Fibroblast of skin of scalp (primary cell): ENCODE measurements around the gene EDN1.

ENCODE experiments used
- DNase-seq: peaks from one replicate; pipeline ENCODE4 v3.0.0-alpha.2; 2013

The EDN1 gene

GRCh38 chr6:12270551-12271230 lies 19.5 kb upstream of the EDN1 start:
- no peak for DNase-seq

DNA sequence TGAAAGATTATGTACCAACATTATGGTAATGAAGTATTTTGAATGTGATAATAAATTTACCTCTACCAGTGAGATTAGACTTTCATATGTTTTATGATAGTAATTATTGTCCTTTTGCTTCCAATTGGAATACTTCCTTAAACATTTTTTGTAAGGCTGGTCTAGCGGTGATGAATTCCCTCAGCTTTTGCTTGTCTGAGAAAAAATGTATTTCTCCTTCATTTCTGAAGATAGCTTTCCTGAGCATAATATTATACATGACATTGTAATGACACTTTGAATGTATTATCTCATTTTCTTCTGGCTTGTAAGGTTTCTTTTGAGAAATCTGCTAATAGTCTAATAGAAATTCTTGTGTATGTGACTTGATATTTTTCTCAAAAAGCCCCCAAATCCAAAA lies 18.6 kb upstream of the EDN1 start:
- DNase-seq: no peak

- no peak for DNase-seq
Observed at GRCh38 chr6:12271997-12272396, 18.2 kb upstream of the EDN1 start.

GRCh38 chr6:12275107-12275506 lies 15.1 kb upstream of the EDN1 start:
- peak; percentile 59 for DNase-seq

- DNase-seq: no peak
Observed at GRCh38 chr6:12276930-12277315, 13.2 kb upstream of the EDN1 start.

DNA sequence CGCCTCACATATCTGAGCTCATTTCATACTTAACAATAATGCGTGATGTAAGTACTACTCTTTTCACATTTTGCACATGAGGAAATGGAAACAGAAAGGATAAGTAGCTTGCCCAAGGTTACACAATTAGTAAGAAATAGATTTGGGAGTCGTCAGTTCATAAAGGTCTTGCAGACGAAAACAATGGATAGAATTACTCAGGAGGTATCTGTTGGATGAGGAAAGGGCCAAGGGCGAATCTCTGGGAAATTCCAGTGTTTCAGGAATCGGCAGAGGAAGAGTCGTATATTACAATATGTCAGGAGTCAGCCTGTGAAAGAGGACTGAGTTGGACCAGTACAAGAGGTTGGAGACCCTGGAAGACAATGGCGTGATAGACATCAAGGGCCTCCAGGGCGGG lies 12.8 kb upstream of the EDN1 start:
- DNase-seq: no peak

GRCh38 chr6:12278915-12279314 lies 11.2 kb upstream of the EDN1 start:
- DNase-seq: no peak

GRCh38 chr6:12279322-12280091 lies 10.7 kb upstream of the EDN1 start:
- no peak for DNase-seq

DNA sequence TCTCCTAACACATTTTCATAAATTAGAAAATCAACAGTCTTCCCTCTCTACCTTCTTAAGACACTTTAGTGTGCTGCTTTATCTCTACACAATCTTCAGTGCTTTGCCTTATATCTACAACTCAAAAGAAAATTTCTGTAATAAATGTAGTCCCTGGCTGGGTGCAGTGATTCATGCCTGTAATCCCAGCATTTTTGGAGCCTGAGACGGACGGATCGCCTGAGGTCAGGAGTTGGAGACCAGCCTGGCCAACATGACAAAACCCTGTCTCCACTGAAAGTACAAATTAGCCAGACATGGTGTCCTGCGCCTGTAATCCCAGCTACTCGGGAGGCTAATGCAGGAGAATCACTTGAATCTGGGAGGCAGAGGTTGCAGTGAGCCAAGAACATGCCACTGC lies 9.7 kb upstream of the EDN1 start:
- peak; percentile 77 for DNase-seq

- DNase-seq: peak; percentile 61
Observed at GRCh38 chr6:12280902-12281301, 9.3 kb upstream of the EDN1 start.

DNA sequence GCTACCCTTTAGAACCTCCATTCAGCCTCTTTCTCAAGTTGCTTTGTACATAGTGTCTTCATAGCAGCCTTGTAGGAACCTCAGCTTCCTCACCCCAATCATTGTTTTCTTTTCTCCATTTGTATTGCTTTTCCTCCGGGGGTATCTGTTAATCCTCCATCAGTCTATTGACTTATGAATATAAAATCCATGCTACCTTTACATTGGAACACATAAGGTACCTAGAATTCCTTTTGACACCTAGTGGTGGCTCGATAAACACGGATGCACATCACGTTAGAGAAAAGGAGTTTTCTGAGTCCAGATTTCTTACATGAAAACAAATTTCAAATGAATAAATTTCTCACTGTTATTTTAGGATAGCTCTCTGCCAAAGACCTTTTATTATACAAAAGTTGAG lies 6.3 kb upstream of the EDN1 start:
- DNase-seq: no peak

GRCh38 chr6:12286373-12287110 lies 3.6 kb upstream of the EDN1 start:
- peak; percentile 67 for DNase-seq

DNA sequence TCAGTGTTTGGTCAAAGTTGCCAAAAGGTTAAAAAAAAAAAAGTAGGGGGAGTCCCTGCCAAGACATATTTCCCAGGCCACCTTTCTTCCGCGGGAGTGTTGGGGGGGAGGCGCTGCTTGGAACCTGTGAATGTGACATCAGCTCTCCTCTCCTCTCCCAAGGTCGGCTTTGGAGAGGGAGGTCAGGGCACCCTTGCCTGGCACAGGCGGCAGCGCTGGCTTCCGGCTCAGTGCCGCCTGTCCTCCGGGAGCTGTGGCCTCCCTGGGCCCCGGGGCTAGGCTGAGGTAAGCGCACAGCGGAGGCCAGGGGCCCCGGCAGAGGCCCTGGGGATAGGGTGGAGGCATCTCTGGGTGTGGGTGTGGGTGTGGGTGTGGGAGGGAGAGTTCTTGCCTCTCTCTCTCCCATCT lies 1.9 kb upstream of the EDN1 start:
- DNase-seq: no peak

DNA sequence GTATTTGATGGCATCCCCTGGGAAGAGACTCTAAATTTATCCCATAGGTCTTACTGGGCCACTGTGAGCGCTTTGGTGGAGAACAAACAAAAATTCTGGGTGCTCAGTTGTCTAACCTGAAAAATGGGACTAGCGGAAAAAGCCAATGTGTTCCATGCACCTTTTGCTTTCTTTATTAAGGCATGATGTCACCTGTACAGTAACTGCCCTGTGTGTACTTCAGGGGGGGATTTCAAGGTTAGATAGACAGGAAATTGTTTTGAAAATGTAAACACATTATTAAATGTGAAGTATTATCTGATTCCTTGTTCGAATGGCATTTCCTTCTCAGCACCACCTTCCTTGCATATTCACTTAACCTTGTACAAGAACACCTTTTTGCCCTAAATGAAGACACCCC lies 1.2 kb upstream of the EDN1 start:
- no peak for DNase-seq

- DNase-seq: peak; percentile 73
Observed at GRCh38 chr6:12289365-12289919, 719 bp upstream of the EDN1 start.

DNA sequence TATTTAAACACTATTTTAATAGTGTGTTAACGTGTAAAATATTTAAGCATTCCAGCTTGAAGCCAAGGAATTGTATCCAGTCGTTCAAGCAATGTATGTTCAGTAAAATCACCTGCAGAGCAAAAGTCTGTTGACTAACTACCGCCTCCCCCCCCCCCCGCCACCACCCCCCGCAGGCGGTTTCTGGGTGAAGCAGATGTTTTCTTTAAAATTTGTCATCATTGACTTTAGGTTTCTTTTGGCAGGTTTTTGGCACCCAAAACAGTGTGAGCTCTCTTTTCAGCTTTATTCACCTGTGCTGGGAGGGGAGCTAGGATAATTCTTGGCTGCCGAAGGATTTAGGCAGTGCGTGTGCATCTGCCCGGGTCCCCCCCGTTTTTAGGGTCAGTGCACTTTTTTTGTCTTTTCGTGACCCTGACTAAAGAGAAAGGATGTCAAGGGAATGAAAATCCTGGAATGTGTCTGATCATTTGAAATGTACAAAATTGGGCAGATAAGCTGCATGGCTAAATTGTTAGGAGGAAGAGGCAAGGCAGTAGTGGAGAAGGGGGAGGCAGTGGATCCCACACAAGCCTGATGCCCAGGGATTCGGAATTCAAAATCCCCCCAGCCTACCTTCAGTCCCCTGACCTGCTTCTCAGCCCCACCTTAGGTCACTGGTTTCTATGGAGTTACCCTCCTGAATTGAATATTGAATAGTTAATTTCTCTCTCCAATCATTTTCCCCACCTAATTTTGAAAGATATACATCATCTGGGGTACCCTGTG lies 1.1 kb downstream of the EDN1 start:
- DNase-seq: no peak

GRCh38 chr6:12291839-12292604 lies 1.9 kb downstream of the EDN1 start:
- peak; percentile 65 for DNase-seq

DNA sequence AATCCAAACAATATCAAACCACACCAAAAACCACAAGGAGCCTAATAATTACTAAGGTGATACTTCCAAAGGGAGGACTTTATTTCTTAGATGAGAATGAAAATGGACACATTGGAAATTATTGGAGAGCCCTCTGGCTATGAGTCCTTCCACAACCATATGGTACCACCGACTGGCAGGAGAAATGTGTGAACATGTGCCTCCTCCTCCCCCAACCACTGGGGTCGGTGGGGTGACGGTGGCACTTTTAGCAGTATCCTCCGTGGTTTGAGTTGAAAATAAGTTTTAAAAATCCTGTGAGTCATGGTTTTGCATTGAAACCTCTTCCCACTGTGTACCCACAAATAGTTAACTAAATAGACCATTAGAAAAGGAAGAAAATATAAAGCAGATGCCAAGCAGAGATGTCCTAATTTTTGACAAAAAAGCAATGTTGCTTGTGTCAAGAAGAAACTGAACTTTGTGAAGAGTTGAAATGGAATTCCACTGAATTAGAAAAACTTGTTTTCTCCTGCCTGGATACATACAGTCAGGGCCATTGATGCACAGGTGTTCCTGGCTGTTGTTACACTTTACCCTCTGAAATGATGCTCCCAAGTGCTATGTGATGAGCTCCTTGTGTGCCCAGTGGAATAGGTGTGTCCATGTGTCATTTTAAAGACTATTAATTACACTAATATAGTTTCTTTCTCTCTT lies 3.2 kb downstream of the EDN1 start:
- DNase-seq: peak; percentile 40

DNA sequence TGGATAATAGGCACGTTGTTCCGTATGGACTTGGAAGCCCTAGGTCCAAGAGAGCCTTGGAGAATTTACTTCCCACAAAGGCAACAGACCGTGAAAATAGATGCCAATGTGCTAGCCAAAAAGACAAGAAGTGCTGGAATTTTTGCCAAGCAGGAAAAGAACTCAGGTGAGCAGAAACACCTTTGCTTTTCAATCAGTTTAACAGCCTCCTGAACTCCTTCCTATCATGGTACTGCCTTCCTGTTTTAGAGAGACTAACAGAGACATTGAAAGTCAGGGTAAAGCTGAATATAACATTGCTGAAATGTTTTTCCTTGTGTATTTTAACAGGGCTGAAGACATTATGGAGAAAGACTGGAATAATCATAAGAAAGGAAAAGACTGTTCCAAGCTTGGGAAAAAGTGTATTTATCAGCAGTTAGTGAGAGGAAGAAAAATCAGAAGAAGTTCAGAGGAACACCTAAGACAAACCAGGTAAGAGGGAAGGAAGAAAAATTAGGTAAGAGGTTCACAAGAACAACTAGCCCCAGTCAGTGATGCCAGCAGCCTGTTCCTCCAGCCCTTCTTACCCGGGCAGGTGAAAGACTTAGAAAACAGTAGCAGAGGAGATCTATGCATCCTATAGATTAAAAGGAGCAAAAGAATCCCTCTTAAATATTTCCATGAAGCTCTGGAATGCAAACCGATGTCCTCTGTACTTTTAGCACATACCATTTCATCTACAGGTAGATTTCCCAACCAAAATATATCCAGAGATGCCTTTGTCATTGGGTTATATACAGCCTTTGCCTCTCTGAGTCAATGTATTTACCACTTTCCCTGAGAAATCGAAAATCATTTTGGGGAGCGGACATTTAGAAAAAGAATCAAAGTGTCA lies 4.0 kb downstream of the EDN1 start:
- no peak for DNase-seq
